GM12892 (cell line): ENCODE data around the gene ESYT3.

Source experiments
- POLR2A ChIP-seq: IDR thresholded peaks from 2 replicates; pipeline ENCODE4 v1.6.1; 2011; ENCODE audit warnings: low read depth, low read length, control low read depth
- POLR2AphosphoS5 ChIP-seq: IDR thresholded peaks from 2 replicates; pipeline ENCODE4 v1.6.1; 2011; ENCODE audit warnings: low read depth, low read length, control low read depth
- TAF1 ChIP-seq: IDR thresholded peaks from 2 replicates; pipeline ENCODE4 v1.6.1; 2011; ENCODE audit warnings: low read depth, mild to moderate bottlenecking, control low read depth, low read length, borderline replicate concordance

DNA sequence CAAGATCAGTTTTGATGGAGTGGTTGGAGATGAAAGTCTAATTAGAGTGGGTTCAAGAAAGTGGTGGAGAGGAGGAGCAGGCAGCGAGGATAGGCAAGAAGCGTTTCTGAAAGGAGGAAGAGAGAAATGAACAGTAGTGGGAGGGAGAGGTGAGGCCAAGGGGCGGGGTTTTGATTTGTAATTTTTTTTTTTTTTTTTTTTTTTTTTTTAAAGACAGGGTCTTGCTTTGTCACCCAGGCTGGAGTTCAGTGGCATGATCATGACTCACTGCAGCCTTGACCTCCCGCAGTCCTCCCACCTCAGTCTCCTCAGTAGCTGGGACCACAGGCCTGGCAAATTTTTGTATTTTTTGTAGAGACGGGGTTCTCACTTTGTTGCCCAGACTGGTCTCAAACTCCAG is 49.4 kb upstream of the ESYT3 start:
- no peak for TF ChIP-seq POLR2AphosphoS5
- TF ChIP-seq POLR2A = no peak
- TF ChIP-seq TAF1 = no peak
